ENCODE results near the gene TEX11.
"Not testable (repeated sequence)": the region's sequence is repeated elsewhere in the genome, so short reads cannot be mapped to it uniquely, and the experiment has no call there.

The TEX11 gene

GRCh38 chrX:70908541-70908940, at the start of gene TEX11:
TSS of gene TEX11 (minus strand) at chrX:70908711. CDS start at chrX:70907789, 922 bp downstream.
- DNase-seq (ENCODE audit: low read depth), result no peak

- DNase-seq (ENCODE audit: low read depth), result no peak
Measured at GRCh38 chrX:70954871-70955270, 46.4 kb upstream of the TEX11 start.

GRCh38 chrX:70924294-70924911, 15.9 kb upstream of the TEX11 start:
- no peak for DNase-seq (ENCODE audit: low read depth)

- DNase-seq (ENCODE audit: low read depth), result no peak
Measured at GRCh38 chrX:70922774-70923473, 14.4 kb upstream of the TEX11 start.

- DNase-seq (ENCODE audit: low read depth), result no peak
Measured at GRCh38 chrX:70921709-70922352, 13.3 kb upstream of the TEX11 start.

- DNase-seq (ENCODE audit: low read depth), result no peak
Measured at GRCh38 chrX:70916754-70917153, 8.2 kb upstream of the TEX11 start.

GRCh38 chrX:70907900-70908299, 611 bp downstream of the TEX11 start:
- DNase-seq (ENCODE audit: low read depth), result no peak

- DNase-seq (ENCODE audit: low read depth), result no peak
Measured at GRCh38 chrX:70901465-70901864, 7.0 kb downstream of the TEX11 start.

GRCh38 chrX:70890441-70890840, 18.1 kb downstream of the TEX11 start:
- DNase-seq (ENCODE audit: low read depth), result not testable (repeated sequence)

GRCh38 chrX:70878902-70879301, 29.6 kb downstream of the TEX11 start:
- DNase-seq (ENCODE audit: low read depth), result no peak

GRCh38 chrX:70852294-70852693, 56.2 kb downstream of the TEX11 start:
- no peak for DNase-seq (ENCODE audit: low read depth)

GRCh38 chrX:70844081-70844480, 64.4 kb downstream of the TEX11 start:
- not testable (repeated sequence) for DNase-seq (ENCODE audit: low read depth)

- not testable (repeated sequence) for DNase-seq (ENCODE audit: low read depth)
Measured at GRCh38 chrX:70843620-70844019, 64.9 kb downstream of the TEX11 start.

- no peak for DNase-seq (ENCODE audit: low read depth)
Measured at GRCh38 chrX:70834589-70834988, 73.9 kb downstream of the TEX11 start.

GRCh38 chrX:70826715-70827114, 81.8 kb downstream of the TEX11 start:
- DNase-seq (ENCODE audit: low read depth), result no peak

- DNase-seq (ENCODE audit: low read depth), result no peak
Measured at GRCh38 chrX:70825366-70825765, 83.1 kb downstream of the TEX11 start.

GRCh38 chrX:70808942-70809940, 99.3 kb downstream of the TEX11 start:
- DNase-seq (ENCODE audit: low read depth), result no peak

- no peak for DNase-seq (ENCODE audit: low read depth)
Measured at GRCh38 chrX:70806081-70806480, 102.4 kb downstream of the TEX11 start.

- DNase-seq (ENCODE audit: low read depth), result not testable (repeated sequence)
Measured at GRCh38 chrX:70796742-70797141, 111.8 kb downstream of the TEX11 start.

GRCh38 chrX:70774223-70774622, 134.3 kb downstream of the TEX11 start:
- DNase-seq (ENCODE audit: low read depth), result no peak

GRCh38 chrX:70769659-70770227, 138.8 kb downstream of the TEX11 start:
- DNase-seq (ENCODE audit: low read depth), result no peak

GRCh38 chrX:70762285-70762684, 146.2 kb downstream of the TEX11 start:
- DNase-seq (ENCODE audit: low read depth), result no peak
